ENCODE results near the gene KLF3.

GRCh38 chr4:38656111-38656510 is 7.9 kb upstream of the KLF3 start:
- TF ChIP-seq CTCF (IDR thresholded peaks at IDR 0.05) (no peak), POLR2A (IDR thresholded peaks at IDR 0.05) (no peak)

All from right lobe of liver (tissue), 4 donors.